GM19372 (cell line): ENCODE results near the gene NBPF11.
"Not testable (repeated sequence)": the region's sequence is repeated elsewhere in the genome, so short reads cannot be mapped to it uniquely, and the experiment has no call there.

Experiments
- ATAC-seq: cut with Tn5 transposase; IDR thresholded peaks from one replicate; pipeline ENCODE4 v1.9.1; 2021; ENCODE audit warnings: mild to moderate bottlenecking, low read depth, moderate library complexity; ENCODE audit not compliant: unreplicated experiment

NBPF11 gene

GRCh38 chr1:148060294-148060701 lies 91.8 kb downstream of the NBPF11 start:
- not testable (repeated sequence) for ATAC-seq

DNA sequence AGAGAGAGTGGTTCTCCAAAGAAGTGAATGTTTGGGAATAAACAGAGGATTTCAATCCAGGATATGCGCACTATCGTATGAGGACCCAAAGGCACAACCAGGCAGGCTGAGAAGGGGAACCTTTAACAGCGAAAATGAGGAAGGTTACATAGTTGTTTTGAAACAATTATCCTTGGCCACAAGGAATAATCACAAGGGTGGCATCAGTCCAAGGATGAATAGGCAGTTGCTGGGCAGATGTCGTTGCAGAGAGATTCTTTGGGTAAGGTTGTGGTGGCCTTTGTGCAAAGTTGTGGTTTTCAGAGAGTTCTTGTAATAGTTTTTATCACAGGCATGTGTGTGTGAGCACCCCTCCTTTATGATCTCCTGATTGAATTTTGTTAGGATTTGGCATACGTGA lies 94.7 kb downstream of the NBPF11 start:
- not testable (repeated sequence) for ATAC-seq
